AG20443 (cell line): ENCODE measurements around the gene TMEM63A.
"Not testable (repeated sequence)": the region's sequence is repeated elsewhere in the genome, so short reads cannot be mapped to it uniquely, and the experiment has no call there.

Source experiments
- DNase-seq: peaks from one replicate; pipeline ENCODE4 v3.0.0; 2012; ENCODE audit warnings: low spot score, mixed read lengths

Gene TMEM63A

DNA sequence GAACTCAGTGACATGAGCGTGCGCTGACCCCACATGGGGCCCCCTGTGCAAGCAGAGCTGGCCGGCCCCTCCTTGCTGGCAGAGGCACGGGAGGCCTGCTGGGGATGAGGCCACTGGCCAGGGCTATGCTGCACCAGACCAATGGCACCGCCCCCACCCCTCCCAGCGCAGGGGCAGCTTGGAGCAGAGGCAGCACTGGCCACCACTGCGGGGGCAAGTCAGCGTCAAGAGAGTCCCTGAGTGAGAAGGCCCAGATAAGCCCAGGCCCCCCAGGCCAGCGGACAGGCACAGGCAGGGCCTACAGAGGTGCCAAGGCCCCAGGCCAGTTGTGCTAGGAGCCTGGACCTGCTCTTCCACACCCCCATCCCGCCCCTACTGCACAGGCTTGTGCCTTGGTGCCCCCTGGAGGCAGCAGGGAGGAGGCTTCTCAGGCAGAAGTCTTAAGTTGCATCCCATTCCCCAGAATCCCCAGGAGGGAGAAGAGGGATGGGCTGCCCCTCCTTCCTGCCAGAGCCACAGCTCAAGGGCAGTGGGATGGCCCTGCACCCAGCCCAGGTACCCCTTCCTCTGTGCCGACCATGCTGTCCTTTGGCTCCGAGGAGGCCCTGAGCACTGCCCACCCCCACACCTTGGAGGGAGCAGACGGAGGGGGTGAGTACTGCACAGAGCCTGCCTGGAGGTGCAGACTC is 36.5 kb downstream of the TMEM63A start:
- DNase-seq = peak; percentile 88

DNA sequence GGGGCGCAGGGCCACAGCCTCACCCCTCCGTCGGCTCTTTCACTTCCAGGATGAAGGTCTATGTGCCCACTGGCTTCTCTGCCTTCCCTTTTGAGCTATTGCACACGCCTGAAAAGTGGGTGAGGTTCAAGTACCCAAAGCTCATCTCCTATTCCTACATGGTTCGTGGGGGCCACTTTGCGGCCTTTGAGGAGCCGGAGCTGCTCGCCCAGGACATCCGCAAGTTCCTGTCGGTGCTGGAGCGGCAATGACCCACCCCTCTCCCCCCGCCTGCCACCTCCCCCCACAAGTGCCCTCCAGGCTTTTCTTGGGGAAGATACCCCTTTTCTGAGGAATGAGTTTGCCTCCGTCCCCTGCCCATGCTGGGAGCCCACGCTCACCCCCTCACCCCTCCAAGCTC is 37.1 kb downstream of the TMEM63A start:
- DNase-seq = no peak

DNA sequence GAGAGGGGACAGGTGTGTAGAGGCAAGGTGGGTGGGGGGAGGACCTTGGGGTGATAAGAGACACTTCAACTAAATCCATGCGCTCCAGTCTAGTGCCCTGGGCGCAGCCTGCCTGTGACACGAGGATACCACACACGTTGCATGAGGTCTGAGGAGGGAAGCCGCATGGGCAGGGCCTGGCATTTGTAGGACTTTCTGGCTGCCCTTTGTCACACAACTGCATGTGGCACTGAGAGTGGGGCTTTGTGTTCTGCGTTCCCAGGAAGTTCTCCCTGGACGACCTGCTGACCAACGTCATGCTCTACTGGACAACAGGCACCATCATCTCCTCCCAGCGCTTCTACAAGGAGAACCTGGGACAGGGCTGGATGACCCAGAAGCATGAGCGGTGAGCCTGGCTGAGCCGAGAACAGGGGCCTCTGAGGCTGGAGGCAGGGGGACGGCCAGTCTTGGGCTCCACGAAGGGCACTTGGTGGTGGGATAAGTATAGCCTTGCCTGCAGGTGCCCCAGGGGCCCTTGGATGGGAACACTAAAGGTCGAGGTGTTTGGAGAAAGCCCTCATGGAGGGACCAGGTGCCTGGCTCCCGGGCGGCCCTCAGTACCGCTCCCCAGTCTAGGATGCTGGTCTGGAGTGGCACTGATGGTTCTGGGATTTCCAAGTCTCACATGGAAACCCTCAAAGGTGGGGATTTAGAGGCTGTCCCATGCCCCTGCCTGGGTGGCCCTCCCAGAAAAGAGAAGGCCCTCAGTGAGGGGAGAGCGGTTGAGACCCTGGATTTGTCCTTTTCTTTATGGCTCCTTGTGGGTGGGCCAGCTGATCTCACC is 37.7 kb downstream of the TMEM63A start:
- DNase-seq = no peak

DNA sequence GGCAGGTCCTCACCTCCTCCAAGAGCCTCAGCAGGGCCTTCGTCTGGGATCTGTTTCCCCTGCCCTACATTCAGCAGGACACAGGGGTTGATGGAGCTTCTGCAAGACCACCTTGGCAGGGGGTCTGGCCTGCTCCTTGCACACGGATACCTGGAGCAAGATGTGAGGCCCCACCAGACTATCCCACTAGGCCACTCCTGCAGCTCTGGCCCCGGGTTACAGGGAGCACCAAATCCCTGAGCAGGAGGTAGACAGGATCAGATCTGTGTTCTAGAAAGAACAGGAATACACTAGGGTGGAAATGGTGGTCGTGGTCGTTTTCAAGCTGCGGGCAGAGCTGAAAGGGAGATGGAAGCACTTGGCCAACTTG is 38.8 kb downstream of the TMEM63A start:
- DNase-seq = no peak

DNA sequence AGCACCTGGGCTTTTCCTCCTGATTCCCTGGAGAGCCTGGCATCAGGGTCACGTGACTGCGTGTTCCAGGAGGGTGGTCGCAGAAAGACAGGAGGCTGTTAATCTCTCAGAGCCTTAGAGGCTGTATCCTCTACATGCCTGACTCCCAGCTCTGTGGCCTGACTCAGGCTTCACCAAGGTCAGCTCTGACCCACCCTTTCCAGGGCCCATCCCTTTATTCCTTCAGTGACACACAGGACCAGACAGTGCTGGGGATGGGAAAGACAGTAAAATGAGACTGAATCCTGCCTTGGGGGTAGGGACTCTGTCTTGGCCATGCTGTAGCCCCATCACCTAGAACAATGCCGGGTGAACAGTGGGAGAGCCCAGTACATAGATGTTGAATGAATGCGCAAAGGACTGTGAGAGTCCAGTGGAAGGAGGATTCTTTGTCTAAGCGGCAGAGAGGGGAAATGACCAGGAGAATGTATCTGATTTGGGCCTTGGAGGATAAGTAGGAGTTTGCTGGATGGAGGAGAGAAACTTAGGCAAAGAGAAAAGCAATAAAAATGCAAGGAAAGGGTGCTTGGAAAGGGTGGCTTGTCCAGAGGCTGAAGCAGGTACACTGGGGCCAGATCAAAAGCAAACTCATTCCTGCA is 39.3 kb downstream of the TMEM63A start:
- DNase-seq = no peak

DNA sequence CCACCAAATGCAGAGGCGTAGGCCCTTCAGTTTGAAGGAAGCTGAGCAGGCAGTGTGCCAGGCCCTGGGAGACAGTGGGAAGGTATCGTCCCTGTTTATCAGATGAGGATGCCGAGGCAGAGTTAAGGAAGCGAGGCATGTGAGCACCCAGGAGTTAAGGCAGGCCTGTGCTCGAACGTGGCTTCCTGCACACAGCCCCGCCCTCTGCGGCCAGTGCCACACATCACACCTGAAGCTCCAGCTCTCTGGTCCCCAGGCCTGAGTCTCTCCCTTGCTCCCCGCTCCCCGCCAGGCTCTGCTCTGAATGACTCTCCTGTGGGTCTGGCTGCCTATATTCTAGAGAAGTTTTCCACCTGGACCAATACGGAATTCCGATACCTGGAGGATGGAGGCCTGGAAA is 40.1 kb downstream of the TMEM63A start:
- DNase-seq = no peak

DNA sequence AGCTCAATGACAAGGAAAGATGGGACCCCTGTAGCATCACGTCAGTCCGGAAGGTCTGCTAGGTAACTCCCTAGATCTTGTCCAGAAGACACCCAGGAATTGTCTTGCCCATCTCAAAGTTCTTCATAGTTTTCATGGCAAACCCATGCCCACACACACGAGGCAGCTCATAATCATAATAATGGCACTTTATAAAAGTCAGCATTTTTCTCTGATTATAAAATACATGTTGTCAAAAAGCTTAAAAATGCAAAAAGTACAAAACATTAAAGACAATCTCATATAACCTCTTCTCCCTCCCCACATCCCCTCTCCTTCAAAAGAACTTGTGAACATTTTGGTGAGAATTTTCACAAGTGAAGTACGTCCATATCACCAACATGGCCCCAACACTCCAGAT is 41.5 kb downstream of the TMEM63A start:
- no peak for DNase-seq

DNA sequence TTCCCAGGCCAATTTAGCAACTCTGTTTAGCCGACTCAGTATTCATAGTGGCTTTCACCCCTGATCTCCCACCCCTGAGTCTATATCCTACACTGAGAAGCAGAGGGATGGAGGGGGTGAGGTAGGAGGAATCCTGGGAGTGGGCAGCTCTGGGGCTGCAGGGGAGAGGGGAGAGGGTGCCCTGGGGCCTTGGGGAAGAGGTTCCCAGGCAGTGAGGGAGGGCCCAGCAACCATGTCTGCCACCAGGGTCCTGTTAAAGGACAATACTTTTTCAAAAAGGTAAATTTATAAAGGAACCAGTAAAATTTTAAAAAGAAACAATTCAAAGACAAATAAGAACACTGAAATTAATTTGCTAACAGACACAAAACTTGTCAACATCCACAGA is 42.0 kb downstream of the TMEM63A start:
- no peak for DNase-seq

DNA sequence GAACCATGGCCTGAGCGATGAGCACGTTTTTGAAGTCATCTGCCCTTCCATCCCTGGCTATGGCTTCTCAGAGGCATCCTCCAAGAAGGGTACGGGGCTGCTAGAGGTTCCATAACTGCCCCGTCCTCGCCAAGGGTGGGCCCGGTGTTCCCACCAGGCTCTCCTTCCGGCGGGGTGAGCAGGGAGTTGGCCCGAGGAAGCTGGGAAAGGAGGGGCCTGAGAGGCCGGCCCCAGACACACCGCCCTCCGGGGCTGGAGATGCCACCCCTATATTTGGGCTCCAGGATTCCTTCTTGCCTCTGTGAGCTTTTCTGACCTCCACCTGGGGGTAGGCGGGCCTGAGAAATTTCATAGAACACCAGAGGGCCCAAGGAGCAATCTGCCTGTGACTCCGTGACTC is 43.4 kb downstream of the TMEM63A start:
- no peak for DNase-seq

DNA sequence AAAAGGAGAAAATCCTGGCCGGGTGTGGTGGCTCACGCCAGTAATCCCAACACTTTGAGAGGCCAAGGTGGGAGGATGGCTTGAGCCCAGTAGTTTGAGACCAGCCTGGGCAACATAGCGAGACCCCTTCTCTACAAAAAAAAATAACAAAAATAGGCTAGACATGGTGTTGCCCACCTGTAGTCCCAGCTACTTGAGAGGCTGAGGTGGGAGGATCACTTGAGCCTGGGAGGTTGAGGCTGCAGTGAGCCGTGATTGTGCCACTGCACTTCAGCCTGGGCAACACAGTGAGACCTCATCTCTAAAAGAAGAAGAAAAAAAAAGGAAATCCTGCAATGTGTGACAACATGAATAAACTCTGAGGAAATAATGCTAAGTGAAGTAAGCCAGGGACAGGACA is 45.9 kb downstream of the TMEM63A start:
- not testable (repeated sequence) for DNase-seq

DNA sequence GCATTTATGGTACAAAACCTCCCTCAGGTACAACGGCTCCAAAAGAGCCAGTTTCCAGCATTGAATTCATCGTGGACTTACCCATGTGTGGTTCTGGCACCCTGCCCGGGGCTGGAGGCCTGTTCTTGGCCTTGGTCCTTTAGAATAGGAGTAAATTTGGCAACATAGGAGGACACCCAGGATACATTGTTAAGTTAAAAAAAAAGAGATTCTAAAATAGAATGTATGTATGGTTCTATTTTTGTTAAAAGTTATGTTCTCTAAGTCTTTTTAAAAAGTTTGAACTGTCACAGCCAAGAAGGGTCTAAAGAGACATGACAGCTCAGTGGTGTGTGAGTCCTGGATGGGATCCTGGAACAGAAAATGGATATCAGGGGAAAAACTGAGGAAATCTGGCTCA is 46.3 kb downstream of the TMEM63A start:
- peak; percentile 32 for DNase-seq

DNA sequence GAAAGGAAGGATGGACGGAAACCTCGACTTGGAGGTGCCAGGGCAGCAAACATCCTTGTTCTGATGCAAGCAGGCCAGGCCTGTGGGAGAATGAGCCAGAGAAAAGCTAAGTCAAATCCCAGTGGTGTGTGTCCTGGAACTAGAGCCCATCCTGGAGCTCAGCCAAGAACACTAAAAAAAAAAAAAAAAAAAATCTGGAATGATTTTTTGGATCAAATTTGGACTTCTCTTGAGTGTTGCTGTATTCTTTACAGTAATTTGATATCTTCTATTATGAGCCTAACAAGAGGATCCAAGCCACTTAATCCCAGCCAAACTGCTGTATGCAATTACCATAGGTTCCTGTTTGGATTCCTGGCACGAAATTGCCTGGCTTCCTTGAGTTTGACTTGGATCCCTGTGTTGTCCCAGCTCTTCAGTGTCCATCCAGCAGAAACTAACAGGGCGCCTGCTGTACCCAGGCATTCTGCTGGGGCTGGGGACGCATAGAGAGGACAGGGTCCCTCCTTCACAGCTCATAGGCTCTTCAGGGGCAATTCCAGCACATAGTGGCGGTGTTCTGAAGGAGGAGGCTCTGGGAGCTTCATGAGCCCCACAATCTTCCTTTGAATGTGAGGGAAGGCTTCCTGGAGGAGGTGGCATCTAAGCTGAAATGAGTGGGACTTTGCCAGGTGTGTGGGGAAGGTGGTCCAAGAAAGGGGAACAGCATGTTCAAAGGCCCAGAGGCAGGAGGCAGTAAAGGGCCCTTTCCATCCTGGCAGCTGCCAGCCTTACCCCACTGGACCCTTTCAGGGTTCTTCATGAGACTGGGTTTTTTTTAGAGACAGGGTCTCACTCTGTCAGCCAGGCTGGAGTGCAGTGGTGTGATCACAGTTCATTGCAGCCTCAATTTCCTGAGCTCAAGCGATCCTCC is 47.5 kb downstream of the TMEM63A start:
- DNase-seq = peak; percentile 85

DNA sequence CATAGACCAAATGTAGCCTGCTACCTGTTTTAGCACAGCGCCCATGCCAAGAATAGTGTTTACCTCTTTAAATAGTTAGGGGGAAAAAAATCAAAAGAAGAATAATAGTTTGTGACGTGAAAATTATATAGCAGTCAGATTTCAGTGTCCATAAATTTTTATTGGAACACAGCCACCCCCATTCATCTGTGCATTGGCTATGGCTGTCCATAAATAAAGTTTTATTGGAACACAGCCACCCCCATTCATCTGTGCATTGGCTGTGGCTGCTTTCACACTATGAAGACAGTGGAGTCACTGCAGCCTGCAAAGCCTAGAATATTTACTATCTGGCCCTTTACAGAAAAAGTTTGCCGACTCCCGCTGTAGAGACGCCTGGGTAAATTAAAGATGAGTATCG is 51.3 kb downstream of the TMEM63A start:
- no peak for DNase-seq

DNA sequence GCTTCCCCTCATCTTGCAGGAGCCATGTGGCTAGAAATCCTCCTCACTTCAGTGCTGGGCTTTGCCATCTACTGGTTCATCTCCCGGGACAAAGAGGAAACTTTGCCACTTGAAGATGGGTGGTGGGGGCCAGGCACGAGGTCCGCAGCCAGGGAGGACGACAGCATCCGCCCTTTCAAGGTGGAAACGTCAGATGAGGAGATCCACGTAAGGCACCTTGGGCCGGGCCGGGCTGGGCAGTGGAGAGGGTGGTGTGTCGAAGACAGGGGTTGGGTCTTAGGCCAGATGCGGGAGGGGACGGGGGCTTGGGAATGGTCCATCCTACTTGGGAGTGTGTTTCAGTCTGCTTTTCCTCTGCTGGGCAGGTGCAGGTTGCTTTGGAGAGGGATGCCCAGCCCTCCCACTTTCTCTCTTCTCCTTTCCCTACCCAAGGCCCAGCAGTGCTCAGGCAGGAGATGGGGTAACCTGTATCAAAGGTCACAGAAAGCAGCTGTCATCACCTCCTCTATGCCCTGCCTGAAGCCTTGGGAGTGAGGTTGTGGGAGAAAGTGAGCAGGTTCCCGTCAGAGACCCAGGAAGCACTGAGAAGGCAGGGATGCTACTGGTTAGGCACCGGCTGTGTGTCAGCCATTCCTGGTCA is 53.4 kb downstream of the TMEM63A start:
- no peak for DNase-seq

DNA sequence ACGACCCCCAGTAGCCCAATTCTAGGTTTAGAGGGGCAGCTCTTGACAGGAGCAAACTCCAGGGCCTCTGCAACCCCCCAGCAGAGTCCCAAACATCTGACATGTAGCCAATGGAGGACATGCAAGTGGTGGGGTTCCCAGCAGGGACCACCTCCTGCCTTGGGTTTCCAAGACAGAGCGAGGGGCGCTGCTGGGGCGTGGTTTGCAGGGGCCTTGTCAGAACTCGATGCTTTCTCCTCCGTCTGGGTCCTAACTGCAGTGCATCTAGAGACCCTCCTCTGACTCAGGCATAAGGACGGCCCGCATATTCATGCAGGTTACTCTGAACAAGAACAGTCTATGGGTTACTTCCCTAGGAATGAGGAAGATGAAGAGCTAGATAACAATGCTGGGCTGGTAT is 55.1 kb downstream of the TMEM63A start:
- no peak for DNase-seq

DNA sequence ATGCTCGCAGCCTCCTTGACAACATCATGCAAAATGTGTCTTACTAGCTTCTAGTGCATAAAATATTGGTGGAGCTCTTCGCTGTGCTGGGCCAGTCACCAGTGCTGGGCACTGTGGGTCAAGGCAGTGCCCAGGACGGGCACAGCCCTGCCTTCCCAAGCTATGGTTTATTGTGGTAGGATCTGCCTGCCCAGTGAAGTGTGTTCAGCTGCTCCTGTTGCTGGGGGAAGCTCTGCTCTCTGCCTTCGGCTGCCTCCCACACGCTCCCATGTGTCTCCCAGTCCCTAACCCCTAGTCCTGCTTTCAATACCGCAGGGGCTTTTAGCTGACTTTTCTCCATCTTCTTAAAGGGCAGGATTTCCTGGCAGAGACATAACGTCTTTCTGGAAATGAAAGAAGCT is 56.6 kb downstream of the TMEM63A start:
- DNase-seq = no peak

DNA sequence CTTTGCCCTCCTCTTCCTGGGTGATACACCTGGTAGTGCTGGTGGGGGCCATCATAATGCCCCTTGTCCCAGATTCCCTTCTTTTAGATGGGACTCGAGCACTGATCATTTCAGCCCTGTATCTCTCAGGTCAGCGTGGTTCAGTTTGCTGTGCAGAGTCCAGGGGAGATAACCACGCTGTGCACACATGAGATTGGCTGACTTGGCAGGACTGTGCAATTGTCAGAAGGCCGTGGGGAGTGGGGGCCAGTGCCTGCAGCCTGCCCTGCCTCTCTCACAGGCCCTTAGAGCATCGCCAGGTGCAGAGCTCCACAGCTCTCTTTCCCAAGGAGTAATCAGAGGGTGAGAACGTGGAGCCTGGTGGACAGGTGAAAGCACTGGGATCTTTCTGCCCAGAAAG is 57.1 kb downstream of the TMEM63A start:
- no peak for DNase-seq

DNA sequence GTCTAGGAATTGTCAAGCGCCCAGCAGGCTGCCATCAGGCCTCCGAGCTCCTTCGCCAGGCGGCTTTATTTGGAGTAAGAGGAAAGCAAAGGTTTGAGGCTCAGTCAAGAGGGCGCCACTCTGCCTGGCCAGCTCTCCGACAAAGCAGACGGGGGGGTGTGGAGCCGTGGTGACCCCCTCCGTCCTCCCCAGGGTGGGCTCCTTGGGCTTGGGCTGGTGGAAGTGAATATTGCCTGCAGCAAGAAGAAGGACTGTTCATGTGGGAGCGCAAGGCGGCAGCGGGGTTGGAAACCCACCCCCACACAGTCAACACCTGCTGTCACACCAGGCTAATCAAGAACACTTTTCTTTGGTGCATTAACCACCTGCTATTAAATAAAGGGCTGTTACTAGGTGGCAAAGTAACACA is 57.6 kb downstream of the TMEM63A start:
- DNase-seq = no peak

DNA sequence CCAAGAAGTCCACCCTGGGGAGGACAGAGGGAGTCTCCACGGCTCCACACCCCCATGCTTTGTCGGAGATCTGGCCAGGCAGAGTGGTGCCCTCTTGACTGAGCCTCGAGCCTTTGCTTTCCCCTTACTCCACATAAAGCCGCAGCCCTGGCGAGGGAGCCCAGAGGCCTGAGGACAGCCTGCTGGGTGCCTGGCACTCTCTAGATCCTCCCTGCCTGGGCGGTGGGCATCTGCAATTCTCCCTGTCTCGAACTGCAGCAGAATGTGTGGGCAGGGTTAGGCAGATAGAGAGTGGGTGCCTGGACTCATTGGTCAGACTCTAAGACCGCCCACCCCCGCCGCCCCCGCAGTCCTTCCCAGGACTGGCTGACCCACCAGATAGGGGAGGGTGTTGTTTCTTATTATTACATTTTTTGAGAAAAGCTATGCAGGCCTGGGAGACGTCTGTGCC is 58.3 kb downstream of the TMEM63A start:
- DNase-seq = no peak

DNA sequence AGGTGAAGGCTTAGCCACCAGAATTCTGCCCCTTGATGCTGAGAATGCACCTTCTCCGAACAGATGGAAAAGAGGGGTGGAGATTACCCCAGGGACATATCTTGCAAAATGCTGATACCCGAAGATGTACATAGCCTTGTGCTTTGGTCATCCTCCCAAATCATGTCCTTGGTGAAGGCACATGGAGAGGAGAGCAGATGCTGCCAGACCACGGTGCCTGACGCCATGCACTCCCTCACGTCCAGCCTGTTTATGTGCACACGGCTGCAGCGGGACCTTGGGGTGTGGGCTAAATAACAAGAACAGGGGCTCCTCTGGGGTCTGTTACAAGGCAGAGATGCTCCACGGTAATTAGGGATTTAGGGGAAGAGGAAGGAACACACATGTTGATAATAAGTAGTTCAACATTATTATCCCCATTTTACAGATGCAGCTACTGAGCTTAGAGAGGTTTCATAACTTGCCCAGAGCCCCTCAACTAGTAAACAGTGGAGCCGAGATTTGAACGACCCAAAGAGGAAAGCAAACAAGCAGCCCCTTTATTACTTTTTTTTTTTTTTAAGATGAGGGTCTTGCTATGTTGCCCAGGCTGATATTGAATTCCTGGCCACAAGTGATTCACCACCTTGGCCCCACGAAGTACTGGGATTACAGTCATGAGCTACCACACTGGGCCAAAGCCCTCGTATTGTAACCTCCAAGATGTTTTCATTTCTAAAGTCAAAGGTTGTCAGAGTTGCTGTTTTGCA is 59.4 kb downstream of the TMEM63A start:
- DNase-seq = no peak
